ENCODE results near the gene CALHM5.
A peak's percentile ranks its signal among the peaks of the same experiment; 100 is the strongest.

Gene CALHM5

DNA sequence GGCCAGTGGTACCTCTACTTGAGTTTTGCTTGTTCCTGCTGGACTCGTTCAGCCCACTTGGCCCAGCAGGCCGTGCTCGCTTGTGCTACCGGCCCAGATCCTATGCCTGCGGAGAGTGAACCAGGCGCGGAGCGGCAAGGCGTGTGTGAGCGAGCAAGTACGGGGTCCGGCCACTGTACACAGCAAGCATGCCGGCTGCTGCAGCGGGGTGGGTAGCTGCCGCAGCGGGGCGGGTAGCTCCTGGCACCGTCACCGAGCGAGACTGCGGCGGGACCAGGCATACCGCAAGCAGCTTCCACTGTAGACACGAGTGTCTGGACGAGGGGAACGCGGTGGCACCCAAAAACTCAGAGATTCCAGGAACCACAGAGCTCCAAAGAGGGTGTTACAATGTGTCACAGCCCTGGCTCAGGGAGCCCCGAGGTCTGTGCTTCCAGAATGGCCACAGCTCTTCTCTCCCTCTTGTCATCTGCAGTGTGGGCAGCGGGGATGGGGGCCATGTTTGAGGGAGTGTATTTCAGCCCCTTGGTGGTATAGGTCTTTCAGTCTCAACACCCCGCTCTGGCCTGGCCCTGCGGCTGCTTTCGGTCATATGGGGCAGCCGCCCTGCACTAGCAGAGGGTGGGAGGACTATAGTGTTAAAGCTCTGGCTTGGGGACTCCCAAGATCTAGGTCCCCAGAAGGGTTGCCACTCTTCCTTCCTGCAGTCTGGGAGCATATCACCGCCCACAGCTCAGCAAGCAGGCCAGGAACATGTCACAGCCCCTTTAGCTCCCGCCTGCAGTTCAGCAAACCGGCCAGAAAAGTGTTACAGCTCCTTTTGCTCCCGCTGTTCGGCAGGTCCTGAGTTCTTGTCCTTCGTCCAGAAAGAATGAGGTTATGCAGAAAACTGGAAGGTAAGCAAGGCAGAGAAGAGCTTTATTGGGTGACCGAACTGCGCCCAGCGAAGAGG lies 53.8 kb downstream of the CALHM5 start:
- intact Hi-C loops (cut with DNase I) = loop anchor here (5.0 kb wide), 1 partner anchor 288 kb away; the partner anchor contains the start of gene TSPYL1
- peak in 41 of 42 donors; percentile 7 to 71 (median 33) for DNase-seq

GRCh38 chr6:116568111-116568510 lies 56.7 kb downstream of the CALHM5 start:
- DNase-seq = no peak
- intact Hi-C loops (cut with DNase I) = no loop called here

GRCh38 chr6:116568821-116569755 lies 57.6 kb downstream of the CALHM5 start:
- intact Hi-C loops (cut with DNase I) = no loop called here
- no peak for DNase-seq

- peak; percentile 95 to 100 (median 99) for DNase-seq
- intact Hi-C loops (cut with DNase I) = no loop called here
Observed at GRCh38 chr6:116570856-116571682, 59.6 kb downstream of the CALHM5 start, which contains the start of gene RWDD1. Gene RWDD1 (plus strand): TSS chr6:116571504. CDS start chr6:116571583, 79 bp downstream.

DNA sequence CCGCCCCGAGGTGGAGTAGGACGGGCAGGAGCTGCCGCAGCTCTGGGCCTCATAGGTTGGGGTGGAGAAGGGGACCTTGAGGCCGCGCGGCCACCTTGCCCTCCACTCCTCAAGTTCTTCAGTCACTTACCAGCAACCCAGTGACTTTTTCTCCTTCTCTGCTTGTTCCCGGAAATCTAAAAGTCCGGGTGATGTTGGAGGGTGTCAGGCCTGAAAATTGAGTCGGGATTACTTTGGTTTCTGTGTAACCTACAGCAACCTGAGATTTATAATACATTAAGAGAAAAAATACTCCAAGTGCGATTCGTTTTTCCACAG lies 60.2 kb downstream of the CALHM5 start:
- intact Hi-C loops (cut with DNase I) = no loop called here
- DNase-seq = no peak

GRCh38 chr6:116572162-116572561 lies 60.7 kb downstream of the CALHM5 start:
- peak in 5 of 42 donors; percentile 6 to 43 (median 8) for DNase-seq
- intact Hi-C loops (cut with DNase I) = no loop called here
